Activated CD4-positive, alpha-beta T cell treated with anti-CD3 and anti-CD28 coated beads, Interleukin-2, amount 50 U/mL, for 16 hours (primary cell): ENCODE results near the gene TPBG.
"Not testable (repeated sequence)": the region's sequence is repeated elsewhere in the genome, so short reads cannot be mapped to it uniquely, and the experiment has no call there.

Experiments
- DNase-seq: peaks from one replicate; pipeline ENCODE4 v3.0.0-alpha.2; 2020

Gene TPBG

GRCh38 chr6:82376636-82377035 lies 13.0 kb downstream of the TPBG start:
- DNase-seq = no peak

- no peak for DNase-seq
Observed at GRCh38 chr6:82380566-82381185, 17.1 kb downstream of the TPBG start.

GRCh38 chr6:82381278-82381677 lies 17.7 kb downstream of the TPBG start:
- DNase-seq = no peak

- DNase-seq = no peak
Observed at GRCh38 chr6:82385102-82385501, 21.5 kb downstream of the TPBG start.

GRCh38 chr6:82385546-82385945 lies 21.9 kb downstream of the TPBG start:
- no peak for DNase-seq

GRCh38 chr6:82385961-82386360 lies 22.3 kb downstream of the TPBG start:
- no peak for DNase-seq

GRCh38 chr6:82394770-82395169 lies 31.2 kb downstream of the TPBG start:
- not testable (repeated sequence) for DNase-seq

- DNase-seq = no peak
Observed at GRCh38 chr6:82396964-82397751, 33.5 kb downstream of the TPBG start.

- no peak for DNase-seq
Observed at GRCh38 chr6:82397962-82398692, 34.5 kb downstream of the TPBG start.

GRCh38 chr6:82408952-82409431 lies 45.4 kb downstream of the TPBG start:
- DNase-seq = no peak

GRCh38 chr6:82410151-82410648 lies 46.6 kb downstream of the TPBG start:
- DNase-seq = no peak

GRCh38 chr6:82413868-82414267 lies 50.3 kb downstream of the TPBG start:
- DNase-seq = no peak

- no peak for DNase-seq
Observed at GRCh38 chr6:82415820-82416219, 52.2 kb downstream of the TPBG start.

- no peak for DNase-seq
Observed at GRCh38 chr6:82416346-82416745, 52.7 kb downstream of the TPBG start.
